IMR-90 (cell line): Measurements from ENCODE around the gene GUF1. TPM values are rescaled to one million over a fixed set of nuclear protein-coding genes. Genes with fewer than 3 reads are reported as not detected.

Experiments used
- ATAC-seq: fragments of 200-7000 bp; cut with Tn5 transposase; 2 replicates; pipeline ENCODE4 v1.9.1; 2020; ENCODE audit warnings: low read depth, mild to moderate bottlenecking, moderate library complexity
- BruUV-seq: library from RNA; stranded (reverse); fragments of 400-500 nt; replicated peaks from 2 replicates; lab custom pipeline; 2021; lab: Mats Ljungman, UMichigan
- CTCF ChIA-PET: fragments of 300-600 bp; formaldehyde crosslinking; extraction: SDS; loops from one replicate; lab custom pipeline; 2021; ENCODE audit warnings: antibody characterized with exemption; lab: Yijun Ruan, JAX
- POLR2A ChIA-PET: fragments of 300-600 bp; sonication (Branson Sonifier 250); formaldehyde crosslinking; loops from one replicate; lab custom pipeline; 2022; ENCODE audit warnings: antibody characterized with exemption; ENCODE audit not compliant: unreplicated experiment; lab: Charles Lee
- DNase-seq: peaks from one replicate; pipeline ENCODE4 v3.0.0; 2013
- H2AFZ ChIP-seq: replicated peaks from 2 replicates; pipeline ENCODE3; 2013; ENCODE audit warnings: low read length, mild to moderate bottlenecking; ENCODE audit not compliant: poor library complexity
- H2AK5ac ChIP-seq: 2 replicates; pipeline ENCODE4 v1.6.1; 2013; ENCODE audit warnings: low read depth, low read length, inconsistent platforms
- H2AK9ac ChIP-seq: replicated peaks from 2 replicates; pipeline ENCODE3; 2013; ENCODE audit warnings: mild to moderate bottlenecking, low read depth, low read length, moderate library complexity; ENCODE audit not compliant: poor library complexity
- H2BK120ac ChIP-seq: 2 replicates; pipeline ENCODE4 v1.6.1; 2013; ENCODE audit warnings: low read depth, low read length, inconsistent platforms
- H2BK15ac ChIP-seq: 3 replicates; pipeline ENCODE4 v1.6.1; 2013; ENCODE audit warnings: low read depth, low read length, inconsistent platforms
- H2BK20ac ChIP-seq: 2 replicates; pipeline ENCODE4 v1.6.1; 2013; ENCODE audit warnings: low read depth, mild to moderate bottlenecking, inconsistent platforms, low read length, moderate library complexity
- H2BK5ac ChIP-seq: 2 replicates; pipeline ENCODE4 v1.6.1; 2013; ENCODE audit warnings: mild to moderate bottlenecking, low read depth, low read length, inconsistent platforms; ENCODE audit not compliant: poor library complexity, severe bottlenecking
- H3K14ac ChIP-seq: replicated peaks from 2 replicates; pipeline ENCODE4 v1.6.1; 2013; ENCODE audit warnings: low read depth, low read length, inconsistent platforms
- H3K18ac ChIP-seq: 2 replicates; pipeline ENCODE4 v1.6.1; 2013; ENCODE audit warnings: low read depth, low read length, control low read depth
- H3K23ac ChIP-seq: 2 replicates; pipeline ENCODE4 v1.6.1; 2013; ENCODE audit warnings: low read depth, low read length, inconsistent platforms
- H3K27ac ChIP-seq: 2 replicates; pipeline ENCODE4 v1.5.1; 2013; ENCODE audit warnings: mild to moderate bottlenecking, control low read depth, low read length; ENCODE audit not compliant: insufficient read depth
- H3K27me3 ChIP-seq: 2 replicates; pipeline ENCODE4 v1.6.1; 2013; ENCODE audit warnings: low read length; ENCODE audit not compliant: control insufficient read depth, insufficient read depth
- H3K36me3 ChIP-seq: 2 replicates; pipeline ENCODE4 v1.6.1; 2013; ENCODE audit warnings: low read length, mixed read lengths; ENCODE audit not compliant: control insufficient read depth, insufficient read depth
- H3K4ac ChIP-seq: 2 replicates; pipeline ENCODE4 v1.6.1; 2013; ENCODE audit warnings: low read depth, low read length, inconsistent platforms
- H3K4me1 ChIP-seq: 2 replicates; pipeline ENCODE4 v1.6.1; 2013; ENCODE audit warnings: low read length, mixed read lengths; ENCODE audit not compliant: control insufficient read depth, insufficient read depth
- H3K4me2 ChIP-seq: 2 replicates; pipeline ENCODE4 v1.6.1; 2013; ENCODE audit warnings: low read depth, mild to moderate bottlenecking, control low read depth, low read length, moderate library complexity
- H3K4me3 ChIP-seq: 2 replicates; pipeline ENCODE4 v1.5.1; 2013; ENCODE audit warnings: low read depth, mild to moderate bottlenecking, control low read depth, low read length, moderate library complexity; ENCODE audit not compliant: insufficient read depth
- H3K56ac ChIP-seq: 2 replicates; pipeline ENCODE4 v1.6.1; 2013; ENCODE audit warnings: low read length, inconsistent platforms; ENCODE audit not compliant: insufficient read depth; ENCODE audit errors: extremely low read depth
- H3K79me1 ChIP-seq, 2 experiments: 2 replicates each; pipeline ENCODE4 v1.6.1; 2013; ENCODE audit warnings: low read length in 2 of 2, inconsistent platforms in 1 of 2, low read depth in 1 of 2
- H3K9ac ChIP-seq: 2 replicates; pipeline ENCODE4 v1.6.1; 2013; ENCODE audit warnings: low read depth, low read length, control low read depth
- H3K9me1 ChIP-seq: 2 replicates; pipeline ENCODE4 v1.6.1; 2013; ENCODE audit warnings: low read length, inconsistent platforms; ENCODE audit not compliant: insufficient read depth
- H3K9me3 ChIP-seq: 2 replicates; pipeline ENCODE4 v1.6.1; 2013; ENCODE audit warnings: low read length; ENCODE audit not compliant: control insufficient read depth, insufficient read depth
- H4K20me1 ChIP-seq: 2 replicates; pipeline ENCODE4 v1.6.1; 2013; ENCODE audit warnings: low read length, inconsistent platforms; ENCODE audit not compliant: insufficient read depth
- H4K5ac ChIP-seq: 2 replicates; pipeline ENCODE4 v1.6.1; 2013; ENCODE audit warnings: mild to moderate bottlenecking, low read depth, low read length, control low read depth
- H4K8ac ChIP-seq, 2 experiments: 2 replicates each; pipeline ENCODE4 v1.6.1; 2013; ENCODE audit warnings: low read depth in 2 of 2, low read length in 2 of 2, control low read depth in 1 of 2, inconsistent platforms in 1 of 2
- H4K91ac ChIP-seq: 2 replicates; pipeline ENCODE4 v1.6.1; 2013; ENCODE audit warnings: low read depth, low read length, inconsistent platforms; ENCODE audit not compliant: insufficient read depth
- CTCF ChIP-seq: conservative IDR thresholded peaks from 2 replicates; pipeline ENCODE4 v1.5.1; 2012; ENCODE audit warnings: mild to moderate bottlenecking, low read depth, low read length, improper control_type of control experiment
- POLR2A ChIP-seq: IDR thresholded peaks from 2 replicates; pipeline ENCODE4 v1.6.1; 2012; ENCODE audit warnings: mild to moderate bottlenecking, low read depth, low read length
- WGBS, 2 experiments: methylation state at CpG; one replicate each; pipeline versions ENCODE4 v1.1.5 to v1.1.7; 2013; ENCODE audit warnings: missing lambda C conversion rate in 2 of 2; ENCODE audit not compliant: insufficient read length in 1 of 2; ENCODE audit errors: extremely low coverage in 2 of 2; 5-methylcytosine and 5-hydroxymethylcytosine counted together
- dilution Hi-C: fragments of 300-500 bp; cut with HindIII; formaldehyde crosslinking; loops from one replicate; pipeline ENCODE4 v1.14.3; 2018; ENCODE audit warnings: low sequenced_read_pairs; ENCODE audit not compliant: unreplicated experiment
- in situ Hi-C: fragments of 300-500 bp; cut with MboI; formaldehyde crosslinking; loops from 3 replicates; pipeline ENCODE4 v1.14.3; 2019; ENCODE audit warnings: low sequenced_read_pairs, inconsistent platforms, mixed read lengths
- intact Hi-C: fragments of 100-400 bp; cut with micrococcal nuclease; formaldehyde crosslinking; loops from 2 replicates; pipeline ENCODE4 v1.10.0; 2022
- polyA plus RNA-seq, 3 experiments: library from polyadenylated mRNA; depleted of rRNA; stranded (reverse); fragments of >200 nt; gene quantifications; 2 replicates each; pipeline ENCODE4 v1.2.3, GENCODE V29; 2012; ENCODE audit warnings: low replicate concordance in 1 of 3
- total RNA-seq: library from RNA; depleted of rRNA; stranded (reverse); fragments of >200 nt; gene quantifications from 2 replicates; pipeline ENCODE4 v1.2.3, GENCODE V29; 2012
- TF ChIP-seq, protein P1 (sequence below): fragments of 150-350 bp; IDR thresholded peaks from 2 replicates; pipeline ENCODE4 v1.6.1; 2016; ENCODE audit warnings: low read depth, mild to moderate bottlenecking, low read length, moderate library complexity, borderline replicate concordance

Gene GUF1
- total and polyA plus RNA-seq, 2 of the 4 experiments (the other 2 are of a cell fraction), result 9.9 to 10.6 TPM

- ATAC-seq, result no peak
- H4K20me1 ChIP-seq, result no peaks in the 10 kb centered on the region
- no peak overlapping the region for H4K5ac ChIP-seq
- dilution Hi-C loops (no loop called here), intact Hi-C loops (no loop called here), in situ Hi-C loops (no loop called here)
- CTCF ChIA-PET, result no interaction called here
- H2BK5ac ChIP-seq, result no peak overlapping the region
- H3K4ac ChIP-seq, result no peak overlapping the region
- no peaks in the 10 kb centered on the region for H3K4me1 ChIP-seq
- no peak overlapping the region for H3K14ac ChIP-seq
- H3K4me2 ChIP-seq, result no peak overlapping the region
- H3K56ac ChIP-seq, result no peak overlapping the region
- no peaks in the 10 kb centered on the region for H3K27me3 ChIP-seq
- no TSS peak for BruUV-seq
- H3K4me3 ChIP-seq, result no peak overlapping the region
- no peaks in the 10 kb centered on the region for H3K9me1 ChIP-seq
- DNase-seq, result no peak
- peaks cover 4 to 14% of the 10 kb centered on the region in 2 experiments; a peak in 3 of 4 replicates for H3K79me1 ChIP-seq
- no peak overlapping the region for H3K9ac ChIP-seq
- no peak overlapping the region for H3K18ac ChIP-seq
- H2BK15ac ChIP-seq, result no peak overlapping the region
- no peaks in the 10 kb centered on the region for H3K36me3 ChIP-seq
- no peak overlapping the region for H4K91ac ChIP-seq
- no peak for TF ChIP-seq POLR2A
- TF ChIP-seq CTCF, result 0 out of 2 replicates have a peak, but pooled peaks have one; percentile 2
- TF ChIP-seq, protein P1, sequence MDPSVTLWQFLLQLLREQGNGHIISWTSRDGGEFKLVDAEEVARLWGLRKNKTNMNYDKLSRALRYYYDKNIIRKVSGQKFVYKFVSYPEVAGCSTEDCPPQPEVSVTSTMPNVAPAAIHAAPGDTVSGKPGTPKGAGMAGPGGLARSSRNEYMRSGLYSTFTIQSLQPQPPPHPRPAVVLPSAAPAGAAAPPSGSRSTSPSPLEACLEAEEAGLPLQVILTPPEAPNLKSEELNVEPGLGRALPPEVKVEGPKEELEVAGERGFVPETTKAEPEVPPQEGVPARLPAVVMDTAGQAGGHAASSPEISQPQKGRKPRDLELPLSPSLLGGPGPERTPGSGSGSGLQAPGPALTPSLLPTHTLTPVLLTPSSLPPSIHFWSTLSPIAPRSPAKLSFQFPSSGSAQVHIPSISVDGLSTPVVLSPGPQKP, result no peak
- no peaks in the 10 kb centered on the region for H3K9me3 ChIP-seq
- H2BK120ac ChIP-seq, result no peak overlapping the region
- no peak overlapping the region for H2AFZ ChIP-seq
- no CpG with 5 or more reads among the region's 1 CpG for WGBS, 2 experiments
- no peak overlapping the region for H2AK5ac ChIP-seq
- no peak overlapping the region for H2AK9ac ChIP-seq
- H3K23ac ChIP-seq, result no peak overlapping the region
- POLR2A ChIA-PET, result no interaction called here
- no peak overlapping the region for H4K8ac ChIP-seq
- H3K27ac ChIP-seq, result no peak overlapping the region
- H2BK20ac ChIP-seq, result no peak overlapping the region
Measured at GRCh38 chr4:44674471-44674870, 3.7 kb upstream of the GUF1 start.
